ENCODE results near the gene NMU. TPM values are rescaled to one million over a fixed set of nuclear protein-coding genes. Genes with fewer than 3 reads are reported as not detected.
"Not testable (repeated sequence)": the region's sequence is repeated elsewhere in the genome, so short reads cannot be mapped to it uniquely, and the experiment has no call there.

The NMU gene
- total and polyA plus RNA-seq, 3 donors from 2014 or later: 0.58 to 6.3 (median 4.3) TPM

- H3K27me3 ChIP-seq: no peaks in the 10 kb centered on the region
- H3K27ac ChIP-seq: no peak within 1 kb of the TSS
- intact Hi-C loops (cut with DNase I; ENCODE audit: low total_unique reads): no loop called here
- no peaks in the 10 kb centered on the region for H3K9me3 ChIP-seq
- H3K36me3 ChIP-seq (ENCODE audit: low read depth, missing control alignments): no peaks in the 10 kb centered on the region
- H3K4me1 ChIP-seq: no peaks in the 10 kb centered on the region
- WGBS, 2 donors: 66 to 76% methylated on average over 16 to 24 of the region's 24 CpGs
- DNase-seq: peak; percentile 63
- no peak for TF ChIP-seq POLR2A (IDR thresholded peaks at IDR 0.05)
- TF ChIP-seq CTCF (IDR thresholded peaks at IDR 0.05): no peak
- H3K4me3 ChIP-seq: peak within 1 kb of the TSS; percentile 34 to 49
Observed at GRCh38 chr4:55592014-55592413, 44.1 kb downstream of the NMU start, which contains the start of gene PDCL2. Gene PDCL2, minus strand, starts transcription at chr4:55592245. Its CDS starts 136 bp downstream, at chr4:55592109.

- no peak overlapping the region for H3K27ac ChIP-seq
- H3K27me3 ChIP-seq: no peaks in the 10 kb centered on the region
- H3K4me3 ChIP-seq: no peak overlapping the region
- H3K9me3 ChIP-seq: no peaks in the 10 kb centered on the region
- no peaks in the 10 kb centered on the region for H3K4me1 ChIP-seq
- 96% methylated on average over 2 of the region's 2 CpGs for WGBS, 2 donors
- intact Hi-C loops (cut with DNase I; ENCODE audit: low total_unique reads): no loop called here
- TF ChIP-seq CTCF (IDR thresholded peaks at IDR 0.05): no peak
- H3K36me3 ChIP-seq (ENCODE audit: low read depth, missing control alignments): no peaks in the 10 kb centered on the region
- DNase-seq: no peak
Observed at GRCh38 chr4:55588160-55588559, 47.9 kb downstream of the NMU start.

- not testable (repeated sequence) for H3K27me3 ChIP-seq, H3K27ac ChIP-seq
- 82 to 94% methylated on average over 2 of the region's 2 CpGs for WGBS, 2 donors
Observed at GRCh38 chr4:55582773-55583172, 53.3 kb downstream of the NMU start.

GRCh38 chr4:55578341-55579010, 57.6 kb downstream of the NMU start:
- Histone ChIP-seq H3K27me3 (no peaks in the 10 kb centered on the region), H3K27ac (no peak overlapping the region), H3K4me1 (no peaks in the 10 kb centered on the region), H3K36me3 (ENCODE audit: low read depth, missing control alignments) (no peaks in the 10 kb centered on the region), H3K9me3 (no peaks in the 10 kb centered on the region), H3K4me3 (no peak overlapping the region)
- no peak for DNase-seq
- TF ChIP-seq POLR2A (IDR thresholded peaks at IDR 0.05) (no peak), CTCF (IDR thresholded peaks at IDR 0.05) (no peak)
- intact Hi-C loops (cut with DNase I; ENCODE audit: low total_unique reads): no loop called here

More at GRCh38 chr4:55582773-55583172, 53.3 kb downstream of the NMU start:
- H3K36me3 ChIP-seq (ENCODE audit: low read depth, missing control alignments); H3K4me3 ChIP-seq; DNase-seq; H3K9me3 ChIP-seq; H3K4me1 ChIP-seq; intact Hi-C loops (cut with DNase I; ENCODE audit: low total_unique reads): not testable (repeated sequence)

GRCh38 chr4:55575513-55575912, 60.6 kb downstream of the NMU start:
- intact Hi-C loops (cut with DNase I; ENCODE audit: low total_unique reads): no loop called here
- WGBS, 2 donors: 88 to 96% methylated on average over 1 of the region's 1 CpG
- Histone ChIP-seq H3K27ac (no peak overlapping the region), H3K4me1 (no peaks in the 10 kb centered on the region), H3K9me3 (no peaks in the 10 kb centered on the region), H3K36me3 (ENCODE audit: low read depth, missing control alignments) (no peaks in the 10 kb centered on the region), H3K27me3 (no peaks in the 10 kb centered on the region), H3K4me3 (no peak overlapping the region)
- TF ChIP-seq CTCF (IDR thresholded peaks at IDR 0.05): no peak
- TF ChIP-seq POLR2A (IDR thresholded peaks at IDR 0.05): no peak
- no peak for DNase-seq

All from testis (tissue), 3 donors.